WI38 (cell line): ENCODE results near the gene ATP5PF.
"Not testable (repeated sequence)": the region's sequence is repeated elsewhere in the genome, so short reads cannot be mapped to it uniquely, and the experiment has no call there.

Experiments
- H3K4me3 ChIP-seq: 2 replicates; pipeline ENCODE4 v1.5.1; 2011; ENCODE audit warnings: low read depth, mild to moderate bottlenecking, control low read depth, low read length
- CTCF ChIP-seq: IDR thresholded peaks from 2 replicates; pipeline ENCODE4 v1.5.1; 2012; ENCODE audit warnings: low read depth, mild to moderate bottlenecking, control low read depth, low read length

Gene ATP5PF

GRCh38 chr21:25734904-25735645 is at the start of gene ATP5PF, which contains the start of gene GABPA:
ATP5PF (minus strand) TSS chr21:25734904; CDS start chr21:25729794, 5,110 bp downstream.
GABPA (plus strand) TSS chr21:25734972; CDS start chr21:25741599, 6,627 bp downstream.
- TF ChIP-seq CTCF: no peak
- peak within 1 kb of the TSS; percentile 90 for H3K4me3 ChIP-seq

GRCh38 chr21:25778126-25778875 is 43.6 kb upstream of the ATP5PF start:
- H3K4me3 ChIP-seq: not testable (repeated sequence)

GRCh38 chr21:25776440-25776839 is 41.7 kb upstream of the ATP5PF start:
- H3K4me3 ChIP-seq: no peak overlapping the region
- no peak for TF ChIP-seq CTCF

GRCh38 chr21:25772686-25773085 is 38.0 kb upstream of the ATP5PF start:
- H3K4me3 ChIP-seq: no peak overlapping the region
- no peak for TF ChIP-seq CTCF

- H3K4me3 ChIP-seq: no peak overlapping the region
- TF ChIP-seq CTCF: no peak
Measured at GRCh38 chr21:25767921-25768320, 33.2 kb upstream of the ATP5PF start.

- no peak overlapping the region for H3K4me3 ChIP-seq
- no peak for TF ChIP-seq CTCF
Measured at GRCh38 chr21:25764065-25764464, 29.4 kb upstream of the ATP5PF start.

GRCh38 chr21:25760677-25761076 is 26.0 kb upstream of the ATP5PF start:
- no peak for TF ChIP-seq CTCF

More at GRCh38 chr21:25760677-25761076, 26.0 kb upstream of the ATP5PF start:
- no peak overlapping the region for H3K4me3 ChIP-seq
